MM.1S (cell line): Measurements from ENCODE around the gene ZNF841.

Experiments
- DNase-seq: peaks from one replicate; pipeline ENCODE4 v3.0.0-alpha.2; 2015
- H2AFZ ChIP-seq: fragments of 300-600 bp; sonication (generic); 2 replicates; pipeline ENCODE4 v1.6.0; 2016; ENCODE audit warnings: antibody characterized with exemption, low read length
- H3F3A ChIP-seq: fragments of 300-600 bp; sonication (generic); 2 replicates; pipeline ENCODE4 v1.6.1; 2016; ENCODE audit warnings: mild to moderate bottlenecking, antibody characterized with exemption, low read length, moderate library complexity, mixed read lengths; ENCODE audit not compliant: insufficient read depth
- H3K27ac ChIP-seq: fragments of 300-600 bp; sonication (generic); 2 replicates; pipeline ENCODE4 v1.5.1; 2016; ENCODE audit warnings: mild to moderate bottlenecking, low read length
- H3K27me3 ChIP-seq: fragments of 300-600 bp; sonication (generic); replicated peaks from 2 replicates; pipeline ENCODE4 v1.6.0; 2016; ENCODE audit warnings: low read length; ENCODE audit not compliant: insufficient read depth
- H3K36me3 ChIP-seq: fragments of 300-600 bp; sonication (generic); replicated peaks from 2 replicates; pipeline ENCODE4 v1.6.1; 2016; ENCODE audit warnings: mild to moderate bottlenecking, low read length, mixed read lengths; ENCODE audit not compliant: insufficient read depth
- H3K4me1 ChIP-seq: fragments of 300-600 bp; sonication (generic); 2 replicates; pipeline ENCODE4 v1.6.1; 2016; ENCODE audit warnings: low read length, mixed read lengths
- H3K4me2 ChIP-seq: fragments of 300-600 bp; sonication (generic); 2 replicates; pipeline ENCODE4 v1.6.0; 2016; ENCODE audit warnings: low read depth, low read length
- H3K4me3 ChIP-seq: fragments of 300-600 bp; sonication (generic); 2 replicates; pipeline ENCODE4 v1.5.1; 2016; ENCODE audit warnings: low read length, mixed read lengths
- H3K79me2 ChIP-seq: fragments of 300-600 bp; sonication (generic); 2 replicates; pipeline ENCODE4 v1.6.1; 2016; ENCODE audit warnings: mixed run types, low read length, mixed read lengths
- H3K9ac ChIP-seq: fragments of 300-600 bp; sonication (generic); 2 replicates; pipeline ENCODE4 v1.6.1; 2016; ENCODE audit warnings: low read length, mixed read lengths
- H3K9me2 ChIP-seq: fragments of 300-600 bp; sonication (generic); replicated peaks from 2 replicates; pipeline ENCODE4 v1.6.1; 2016; ENCODE audit warnings: mild to moderate bottlenecking, low read length, mixed read lengths; ENCODE audit not compliant: insufficient read depth
- H3K9me3 ChIP-seq: fragments of 300-600 bp; sonication (generic); replicated peaks from 2 replicates; pipeline ENCODE4 v1.6.1; 2016; ENCODE audit warnings: mild to moderate bottlenecking, low read length, mixed read lengths; ENCODE audit not compliant: insufficient read depth
- H4K20me1 ChIP-seq: fragments of 300-600 bp; sonication (generic); 2 replicates; pipeline ENCODE4 v1.6.1; 2016; ENCODE audit warnings: mild to moderate bottlenecking, low read length, moderate library complexity, mixed read lengths; ENCODE audit not compliant: insufficient read depth
- CTCF ChIP-seq: fragments of 300-600 bp; sonication (generic); IDR thresholded peaks from 2 replicates; pipeline ENCODE4 v1.5.1; 2016; ENCODE audit warnings: antibody characterized with exemption, low read length, mixed read lengths
- EZH2 ChIP-seq: fragments of 300-600 bp; sonication (generic); optimal IDR thresholded peaks from 2 replicates; pipeline ENCODE3; 2017; ENCODE audit warnings: low read depth, mild to moderate bottlenecking, antibody characterized with exemption, low read length, mixed read lengths
- EZH2phosphoT487 ChIP-seq: fragments of 300-600 bp; sonication (generic); IDR thresholded peaks from 2 replicates; pipeline ENCODE4 v1.6.1; 2018; ENCODE audit warnings: antibody characterized with exemption, low read length

ZNF841 gene

GRCh38 chr19:52048555-52049501, 46.7 kb downstream of the ZNF841 start, which contains the start of gene ZNF432:
TSS of gene ZNF432 (minus strand) at chr19:52048838. CDS start at chr19:52046868, 1,970 bp downstream.
- H3K4me3 ChIP-seq: no peak within 1 kb of the TSS
- DNase-seq: no peak
- no peaks in the 10 kb centered on the region for H3K79me2 ChIP-seq
- no peaks in the 10 kb centered on the region for H3K9me2 ChIP-seq
- H3K9me3 ChIP-seq: no peaks in the 10 kb centered on the region
- no peak within 1 kb of the TSS for H3K9ac ChIP-seq
- H4K20me1 ChIP-seq: no peaks in the 10 kb centered on the region
- no peak for TF ChIP-seq CTCF
- no peak for TF ChIP-seq EZH2
- no peaks in the 10 kb centered on the region for H3F3A ChIP-seq
- no peak within 1 kb of the TSS for H3K4me2 ChIP-seq
- no peaks in the 10 kb centered on the region for H3K27me3 ChIP-seq
- peaks cover 8% of the 10 kb centered on the region for H3K36me3 ChIP-seq
- H3K27ac ChIP-seq: no peak within 1 kb of the TSS
- no peaks in the 10 kb centered on the region for H3K4me1 ChIP-seq
- no peak within 1 kb of the TSS for H2AFZ ChIP-seq

GRCh38 chr19:52039169-52039568, 56.4 kb downstream of the ZNF841 start:
- DNase-seq: no peak
- H3K27me3 ChIP-seq: no peaks in the 10 kb centered on the region
- H3F3A ChIP-seq: no peaks in the 10 kb centered on the region
- H3K9me3 ChIP-seq: no peaks in the 10 kb centered on the region
- no peak overlapping the region for H3K4me3 ChIP-seq
- no peaks in the 10 kb centered on the region for H4K20me1 ChIP-seq
- TF ChIP-seq CTCF (no peak), EZH2phosphoT487 (no peak), EZH2 (no peak)
- H3K9ac ChIP-seq: no peak overlapping the region
- H3K27ac ChIP-seq: no peak overlapping the region
- no peaks in the 10 kb centered on the region for H3K79me2 ChIP-seq
- no peak overlapping the region for H2AFZ ChIP-seq
- H3K4me2 ChIP-seq: no peak overlapping the region
- peaks cover 45% of the 10 kb centered on the region for H3K36me3 ChIP-seq
- H3K9me2 ChIP-seq: no peaks in the 10 kb centered on the region
- no peaks in the 10 kb centered on the region for H3K4me1 ChIP-seq

GRCh38 chr19:52034051-52034728, 61.4 kb downstream of the ZNF841 start:
- no peaks in the 10 kb centered on the region for H3K4me1 ChIP-seq
- H3K9me2 ChIP-seq: no peaks in the 10 kb centered on the region
- no peaks in the 10 kb centered on the region for H3K9me3 ChIP-seq

More at GRCh38 chr19:52034051-52034728, 61.4 kb downstream of the ZNF841 start:
- Histone ChIP-seq H3K9ac (no peak overlapping the region), H3K36me3 (peaks cover 37% of the 10 kb centered on the region), H3K4me2 (no peak overlapping the region), H2AFZ (no peak overlapping the region), H3K4me3 (no peak overlapping the region), H4K20me1 (no peaks in the 10 kb centered on the region), H3K79me2 (no peaks in the 10 kb centered on the region), H3K27ac (no peak overlapping the region), H3K27me3 (no peaks in the 10 kb centered on the region), H3F3A (no peaks in the 10 kb centered on the region)
- TF ChIP-seq EZH2 (no peak), CTCF (no peak), EZH2phosphoT487 (no peak)
- DNase-seq: no peak
